ENCODE measurements around the gene ZNF804B. TPM values are rescaled to one million over a fixed set of nuclear protein-coding genes. Genes with fewer than 3 reads are reported as not detected.
A peak's percentile ranks its signal among the peaks of the same experiment; 100 is the strongest.

Gene ZNF804B
- total RNA-seq, 2 donors from 2014 or later: 0.13 to 0.49 TPM

GRCh38 chr7:89332026-89332425 is 572.5 kb downstream of the ZNF804B start:
- Histone ChIP-seq H3K27me3 (ENCODE audit: control insufficient read depth, insufficient read depth, low read length, poor library complexity, severe bottlenecking) (no peaks in the 10 kb centered on the region), H3K36me3 (ENCODE audit: control insufficient read depth, insufficient read depth, low read length) (no peaks in the 10 kb centered on the region), H3K4me1 (ENCODE audit: control insufficient read depth, insufficient read depth, low read length) (no peaks in the 10 kb centered on the region), H3K4me3 (ENCODE audit: low read length) (no peak overlapping the region), H3K9me3 (ENCODE audit: control insufficient read depth, low read length) (no peaks in the 10 kb centered on the region), H3K9ac (ENCODE audit: extremely low read depth, low read length, poor library complexity, severe bottlenecking) (no peak overlapping the region), H3K27ac (ENCODE audit: low read depth, low read length) (no peak overlapping the region)
- 72 to 100% methylated on average over 1 of the region's 1 CpG for WGBS, 2 experiments (ENCODE audit: insufficient coverage in 1 of 2, insufficient read length in 1 of 2)
- Mint-ChIP-seq H3K9me3 (no peaks in the 10 kb centered on the region), H3K4me1 (no peaks in the 10 kb centered on the region), H3K27me3 (ENCODE audit: insufficient read depth) (no peaks in the 10 kb centered on the region), H3K27ac (no peak overlapping the region), H3K36me3 (ENCODE audit: low read depth) (no peaks in the 10 kb centered on the region), H3K4me3 (no peak overlapping the region)
- DNase-seq: no peak
- no peak for TF ChIP-seq CTCF (conservative IDR thresholded peaks at IDR 0.05)

- no peaks in the 10 kb centered on the region for H3K9me3 Mint-ChIP-seq
- H3K27ac Mint-ChIP-seq: no peak overlapping the region
Observed at GRCh38 chr7:89334797-89335196, 575.3 kb downstream of the ZNF804B start.

GRCh38 chr7:89335490-89335889 is 576.0 kb downstream of the ZNF804B start:
- 84 to 89% methylated on average over 3 of the region's 3 CpGs for WGBS, 2 experiments (ENCODE audit: insufficient coverage in 1 of 2, insufficient read length in 1 of 2)

More at GRCh38 chr7:89334797-89335196, 575.3 kb downstream of the ZNF804B start:
- Histone ChIP-seq H3K27ac (ENCODE audit: low read depth, low read length) (no peak overlapping the region), H3K4me3 (ENCODE audit: low read length) (no peak overlapping the region), H3K9ac (ENCODE audit: extremely low read depth, low read length, poor library complexity, severe bottlenecking) (no peak overlapping the region), H3K27me3 (ENCODE audit: control insufficient read depth, insufficient read depth, low read length, poor library complexity, severe bottlenecking) (no peaks in the 10 kb centered on the region), H3K9me3 (ENCODE audit: control insufficient read depth, low read length) (no peaks in the 10 kb centered on the region), H3K4me1 (ENCODE audit: control insufficient read depth, insufficient read depth, low read length) (no peaks in the 10 kb centered on the region), H3K36me3 (ENCODE audit: control insufficient read depth, insufficient read depth, low read length) (no peaks in the 10 kb centered on the region)
- WGBS, 2 experiments (ENCODE audit: insufficient coverage in 1 of 2, insufficient read length in 1 of 2): 93 to 100% methylated on average over 1 of the region's 1 CpG
- no peaks in the 10 kb centered on the region for H3K36me3 Mint-ChIP-seq (ENCODE audit: low read depth)
- no peak for DNase-seq
- no peak overlapping the region for H3K4me3 Mint-ChIP-seq
- peak; percentile 57 for TF ChIP-seq CTCF (conservative IDR thresholded peaks at IDR 0.05)
- H3K4me1 Mint-ChIP-seq: no peaks in the 10 kb centered on the region
- no peaks in the 10 kb centered on the region for H3K27me3 Mint-ChIP-seq (ENCODE audit: insufficient read depth)

More at GRCh38 chr7:89335490-89335889, 576.0 kb downstream of the ZNF804B start:
- no peaks in the 10 kb centered on the region for H3K36me3 ChIP-seq (ENCODE audit: control insufficient read depth, insufficient read depth, low read length)
- H3K27me3 Mint-ChIP-seq (ENCODE audit: insufficient read depth): no peaks in the 10 kb centered on the region
- no peak overlapping the region for H3K27ac ChIP-seq (ENCODE audit: low read depth, low read length)
- no peak for TF ChIP-seq CTCF (conservative IDR thresholded peaks at IDR 0.05)
- no peak for DNase-seq
- H3K27ac Mint-ChIP-seq: no peak overlapping the region
- H3K4me1 ChIP-seq (ENCODE audit: control insufficient read depth, insufficient read depth, low read length): no peaks in the 10 kb centered on the region
- H3K4me1 Mint-ChIP-seq: no peaks in the 10 kb centered on the region
- no peak overlapping the region for H3K4me3 Mint-ChIP-seq
- no peaks in the 10 kb centered on the region for H3K9me3 ChIP-seq (ENCODE audit: control insufficient read depth, low read length)
- H3K9me3 Mint-ChIP-seq: no peaks in the 10 kb centered on the region
- H3K36me3 Mint-ChIP-seq (ENCODE audit: low read depth): no peaks in the 10 kb centered on the region
- H3K4me3 ChIP-seq (ENCODE audit: low read length): no peak overlapping the region
- H3K9ac ChIP-seq (ENCODE audit: extremely low read depth, low read length, poor library complexity, severe bottlenecking): no peak overlapping the region
- no peaks in the 10 kb centered on the region for H3K27me3 ChIP-seq (ENCODE audit: control insufficient read depth, insufficient read depth, low read length, poor library complexity, severe bottlenecking)

Data from endodermal cell (in vitro differentiated cells).